ENCODE measurements around the gene BAG5.
"Not testable (repeated sequence)": the region's sequence is repeated elsewhere in the genome, so short reads cannot be mapped to it uniquely, and the experiment has no call there.

Gene BAG5

GRCh38 chr14:103521951-103522563 is 40.4 kb downstream of the BAG5 start:
- DNase-seq: no peak

GRCh38 chr14:103521438-103521950 is 41.0 kb downstream of the BAG5 start:
- no peak for DNase-seq

GRCh38 chr14:103520657-103521437 is 41.6 kb downstream of the BAG5 start:
- DNase-seq: peak; percentile 79

GRCh38 chr14:103520269-103520656 is 42.2 kb downstream of the BAG5 start:
- DNase-seq: no peak

- DNase-seq: no peak
Observed at GRCh38 chr14:103519837-103520212, 42.6 kb downstream of the BAG5 start.

- no peak for DNase-seq
Observed at GRCh38 chr14:103519043-103519836, 43.2 kb downstream of the BAG5 start.

- DNase-seq: peak; percentile 86
Observed at GRCh38 chr14:103518422-103519042, 43.9 kb downstream of the BAG5 start.

- no peak for DNase-seq
Observed at GRCh38 chr14:103517721-103518421, 44.6 kb downstream of the BAG5 start.

- no peak for DNase-seq
Observed at GRCh38 chr14:103517174-103517566, 45.3 kb downstream of the BAG5 start.

GRCh38 chr14:103516426-103517173 is 45.9 kb downstream of the BAG5 start:
- DNase-seq: no peak

GRCh38 chr14:103514596-103515421 is 47.6 kb downstream of the BAG5 start:
- DNase-seq: no peak

- DNase-seq: no peak
Observed at GRCh38 chr14:103512701-103513611, 49.5 kb downstream of the BAG5 start.

GRCh38 chr14:103512180-103512579 is 50.3 kb downstream of the BAG5 start:
- not testable (repeated sequence) for DNase-seq

- DNase-seq: no peak
Observed at GRCh38 chr14:103510724-103511693, 51.4 kb downstream of the BAG5 start.

GRCh38 chr14:103509864-103510723 is 52.4 kb downstream of the BAG5 start:
- DNase-seq: no peak

GRCh38 chr14:103508521-103509329 is 53.7 kb downstream of the BAG5 start:
- no peak for DNase-seq

All from activated CD8-positive, alpha-beta memory T cell treated with anti-CD3 and anti-CD28 coated beads, Interleukin-2, amount 50 U/mL, for 48 hours (primary cell).